Measurements from ENCODE around the gene SLC48A1.

GRCh38 chr12:47745485-47746041 is 27.5 kb upstream of the SLC48A1 start:
- TF ChIP-seq CTCF (IDR thresholded peaks at IDR 0.05) (no peak), POLR2A (IDR thresholded peaks at IDR 0.05) (no peak)
